GM18951 (cell line): ENCODE data around the gene TEX264.

Experiments
- POLR2A ChIP-seq: IDR thresholded peaks from 4 replicates; pipeline ENCODE4 v1.6.1; 2011; ENCODE audit warnings: mild to moderate bottlenecking; ENCODE audit not compliant: insufficient read length, insufficient read depth; ENCODE audit errors: extremely low read depth
- in situ Hi-C: fragments of 300-500 bp; cut with MboI; formaldehyde crosslinking; loops from one replicate; pipeline ENCODE4 v1.12.0; 2022; ENCODE audit warnings: low sequenced_read_pairs, mixed read lengths, inconsistent platforms; ENCODE audit not compliant: unreplicated experiment

TEX264 gene

DNA sequence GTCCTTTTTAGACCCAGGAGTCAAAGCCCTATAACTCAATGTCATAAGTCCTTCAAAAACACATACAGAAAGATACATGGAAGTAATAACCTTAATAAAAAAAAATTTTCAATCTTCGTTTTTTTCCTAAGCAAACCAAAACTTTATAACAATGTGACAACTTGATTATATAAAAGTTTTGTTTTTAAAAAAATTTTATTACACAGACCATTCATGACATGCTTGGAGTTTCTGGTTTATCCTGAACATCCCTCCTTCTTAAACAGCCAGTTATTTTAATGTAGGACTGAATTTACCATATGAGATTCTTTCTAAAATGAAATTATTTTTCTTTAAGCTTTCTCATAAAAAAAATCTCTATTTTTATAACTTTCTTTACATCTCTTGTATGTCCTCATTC, 77.3 kb downstream of the TEX264 start:
- in situ Hi-C loops, result no loop called here
- TF ChIP-seq POLR2A, result no peak

DNA sequence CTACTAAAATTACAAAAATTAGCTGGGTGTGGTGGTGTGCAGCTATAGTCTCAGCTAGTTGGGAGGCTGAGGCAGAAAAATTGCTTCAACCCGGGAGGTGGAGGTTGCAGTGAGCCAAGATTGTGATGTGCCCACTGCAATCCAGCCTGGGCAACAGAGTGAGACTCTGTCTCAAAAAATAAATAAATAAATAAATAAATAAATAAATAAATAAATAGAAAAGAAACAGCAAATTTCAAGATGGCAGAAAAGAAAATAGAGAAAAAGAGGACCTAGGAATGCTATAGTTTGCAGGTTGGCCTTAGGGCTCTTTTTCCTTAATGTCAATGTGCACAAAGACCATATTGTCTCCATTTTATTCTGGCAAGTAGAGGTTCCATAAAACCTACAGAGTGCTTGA, 79.8 kb downstream of the TEX264 start:
- TF ChIP-seq POLR2A, result no peak
- in situ Hi-C loops, result no loop called here

DNA sequence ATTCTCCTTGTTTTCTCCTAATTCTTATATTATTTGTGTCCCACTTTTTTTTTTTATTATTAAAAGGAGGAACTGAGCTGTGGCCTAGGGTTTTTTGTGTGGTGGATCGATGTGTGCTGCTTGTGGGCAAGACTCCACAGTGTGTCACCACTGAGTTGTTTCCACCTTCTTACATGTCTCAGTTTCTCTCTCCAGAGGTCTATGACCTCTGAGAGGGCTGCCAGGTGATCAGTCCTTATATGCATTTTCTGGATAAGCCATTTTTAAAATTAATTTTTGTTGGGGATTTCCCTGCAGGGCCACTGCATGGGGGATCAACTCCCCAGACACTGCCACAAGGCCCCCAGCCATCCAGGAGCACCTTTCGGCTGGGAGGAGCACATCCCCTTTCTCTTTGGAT, 80.2 kb downstream of the TEX264 start:
- no peak for TF ChIP-seq POLR2A
- in situ Hi-C loops, result no loop called here
